Panc1 (cell line): ENCODE measurements around the gene MAPK8IP3.

Source experiments
- CTCF ChIP-seq: fragments of 450-650 bp; IDR thresholded peaks from 2 replicates; pipeline ENCODE4 v1.5.1; 2017; ENCODE audit warnings: mild to moderate bottlenecking
- POLR2AphosphoS5 ChIP-seq: IDR thresholded peaks from 2 replicates; pipeline ENCODE4 v1.6.1; 2012; ENCODE audit warnings: mild to moderate bottlenecking, low read depth, low read length, moderate library complexity
- REST ChIP-seq, 2 experiments: IDR thresholded peaks; 2 replicates each; pipeline ENCODE4 v1.6.1; 2011 to 2012; ENCODE audit warnings: low read depth in 2 of 2, control low read depth in 1 of 2, low read length in 1 of 2, mild to moderate bottlenecking in 1 of 2, moderate library complexity in 1 of 2; ENCODE audit not compliant: insufficient read depth in 1 of 2
- TCF7L2 ChIP-seq: IDR thresholded peaks from 2 replicates; pipeline ENCODE4 v1.6.1; 2011; ENCODE audit warnings: mild to moderate bottlenecking, low read depth, low read length, inconsistent platforms

- TF ChIP-seq CTCF (no peak), REST (IDR thresholded peaks at IDR 0.05; ENCODE audit: insufficient read depth in 1 of 2, low read depth in 2 of 2, low read length in 1 of 2) (no peak), POLR2AphosphoS5 (no peak), TCF7L2 (no peak)
Observed at GRCh38 chr16:1690810-1691209, 15.2 kb upstream of the MAPK8IP3 start.
